ENCODE data around the gene UAP1. TPM values are rescaled to one million over a fixed set of nuclear protein-coding genes. Genes with fewer than 3 reads are reported as not detected.

The UAP1 gene
- polyA plus RNA-seq, 1 of the 3 experiments (the other 2 are of a cell fraction) = 32.3 TPM

- H3K4me2 ChIP-seq = no peak overlapping the region
- H3K27me3 ChIP-seq (ENCODE audit: insufficient read depth) = no peaks in the 10 kb centered on the region
- no peak overlapping the region for H3K9ac ChIP-seq
- H3K4me1 ChIP-seq (ENCODE audit: control insufficient read depth in 1 of 2, insufficient read depth in 2 of 2, low read depth in 1 of 2, low read length in 1 of 2) = peaks cover 30 to 31% of the 10 kb centered on the region in 2 experiments
- no peak overlapping the region; the same call in 1 of the 2 replicates for H2AFZ ChIP-seq (ENCODE audit: low read depth)
- no peak overlapping the region for H3K4me3 ChIP-seq (ENCODE audit: low read depth in 2 of 2, low read length in 1 of 2)
- no peaks in the 10 kb centered on the region for H3K79me2 ChIP-seq (ENCODE audit: insufficient read depth)
- no peak for DNase-seq
- POLR2A ChIA-PET = no interaction called here
- no peaks in the 10 kb centered on the region for H3K36me3 ChIP-seq (replicated peaks in 1 of 2; ENCODE audit: control insufficient read depth in 1 of 2, insufficient read depth in 2 of 2, low read length in 1 of 2)
- peak overlapping the region in 1 of 2 experiments; percentile 14; a peak in 1 of 4 replicates for H3K27ac ChIP-seq (ENCODE audit: low read depth in 2 of 2, low read length in 1 of 2)
- peaks cover 20% of the 10 kb centered on the region for H3F3A ChIP-seq (replicated peaks; ENCODE audit: insufficient read depth)
- WGBS (ENCODE audit: low lambda C conversion rate) = 60% methylated on average over 2 of the region's 2 CpGs
- no peaks in the 10 kb centered on the region for H4K20me1 ChIP-seq (ENCODE audit: insufficient read depth)
- CTCF ChIA-PET = interaction anchor here (1.2 to 3.8 kb wide), 3 partner anchors 8 to 47 kb away, joined by 3 to 15 read pairs (median 8); no protein-coding TSS in a partner anchor
- H3K9me3 ChIP-seq = no peaks in the 10 kb centered on the region
- no peaks in the 10 kb centered on the region for H3K9me2 ChIP-seq
- TF ChIP-seq SMC3 (IDR thresholded peaks at IDR 0.05; ENCODE audit: low read depth, low read length) = no peak
- TF ChIP-seq GABPA (IDR thresholded peaks at IDR 0.05; ENCODE audit: low read depth) = no peak
- TF ChIP-seq RFX5 (IDR thresholded peaks at IDR 0.05; ENCODE audit: low read length) = no peak
- no peak for TF ChIP-seq TEAD4 (IDR thresholded peaks at IDR 0.05; ENCODE audit: borderline replicate concordance, insufficient read depth)
- no peak for TF ChIP-seq RXRA (IDR thresholded peaks at IDR 0.05; ENCODE audit: borderline replicate concordance, low read depth)
- TF ChIP-seq SIN3A (IDR thresholded peaks at IDR 0.05; ENCODE audit: borderline replicate concordance, low read depth, low read length) = no peak
- TF ChIP-seq FOXJ3 (CRISPR knock-in tag; IDR thresholded peaks at IDR 0.05) = no peak
- TF ChIP-seq POLR2AphosphoS5 (IDR thresholded peaks at IDR 0.05; ENCODE audit: low read depth, low read length) = no peak
- peak; percentile 70 for TF ChIP-seq TCF12 (IDR thresholded peaks at IDR 0.05)
- TF ChIP-seq ELF1 (IDR thresholded peaks at IDR 0.05) = no peak
- no peak for TF ChIP-seq NRF1 (IDR thresholded peaks at IDR 0.05; ENCODE audit: low read depth, low read length)
- no peak for TF ChIP-seq MXI1 (IDR thresholded peaks at IDR 0.05; ENCODE audit: low read depth, low read length)
- no peak for TF ChIP-seq USF1 (IDR thresholded peaks at IDR 0.05; ENCODE audit: borderline replicate concordance, low read depth)
- TF ChIP-seq YY1 (IDR thresholded peaks at IDR 0.05; ENCODE audit: low read depth) = no peak
- TF ChIP-seq RAD21 (IDR thresholded peaks at IDR 0.05; ENCODE audit: low read length) = no peak
- TF ChIP-seq MEF2A (IDR thresholded peaks at IDR 0.05; ENCODE audit: borderline replicate concordance, low read depth) = no peak
- no peak for TF ChIP-seq USF2 (IDR thresholded peaks at IDR 0.05; ENCODE audit: borderline replicate concordance, low read depth, low read length)
- no peak for TF ChIP-seq PBX3 (IDR thresholded peaks at IDR 0.05)
- TF ChIP-seq FOSL2 (IDR thresholded peaks at IDR 0.05; ENCODE audit: borderline replicate concordance, low read depth) = no peak
- peak; percentile 85 for TF ChIP-seq GATA2 (CRISPR knock-in tag; IDR thresholded peaks at IDR 0.05)
- peak in 1 of 2 experiments; percentile 72; a peak in 1 of 4 replicates for TF ChIP-seq EP300 (IDR thresholded peaks at IDR 0.05; ENCODE audit: borderline replicate concordance in 1 of 2, low read depth in 1 of 2, low read length in 1 of 2)
- no peak for TF ChIP-seq JUND (IDR thresholded peaks at IDR 0.05)
- TF ChIP-seq CHD2 (IDR thresholded peaks at IDR 0.05; ENCODE audit: low read length, partially characterized antibody) = peak; percentile 42
- no peak for TF ChIP-seq REST (IDR thresholded peaks at IDR 0.05; ENCODE audit: low read depth, low read length)
- TF ChIP-seq MAX (IDR thresholded peaks at IDR 0.05; ENCODE audit: low read depth) = no peak
- no peak for TF ChIP-seq EZH2phosphoT487 (IDR thresholded peaks at IDR 0.05; ENCODE audit: borderline replicate concordance, low read depth)
- no peak for TF ChIP-seq IRF3 (IDR thresholded peaks at IDR 0.05; ENCODE audit: low read depth, low read length)
- no peak for TF ChIP-seq TAF1 (IDR thresholded peaks at IDR 0.05; ENCODE audit: borderline replicate concordance, low read depth, low read length)
- TF ChIP-seq RCOR1 (IDR thresholded peaks at IDR 0.05; ENCODE audit: low read length) = peak; percentile 71; the same call in 1 of the 2 replicates
These were observed 64.2 kb downstream of the UAP1 start for GRCh38 chr1:162625679-162626078.

Measured in SK-N-SH (cell line).